OCI-LY1 (cell line): Measurements from ENCODE around the gene ERO1A.

Source experiments
- H2AFZ ChIP-seq: fragments of 200-600 bp; sonication (generic), shearing (Covaris generic); 2 replicates; pipeline ENCODE4 v1.6.0; 2014; ENCODE audit warnings: antibody characterized with exemption, mild to moderate bottlenecking, low read length
- H3F3A ChIP-seq: fragments of 200-600 bp; sonication (generic), shearing (Covaris generic); 2 replicates; pipeline ENCODE4 v1.6.0; 2014; ENCODE audit warnings: mild to moderate bottlenecking, antibody characterized with exemption, low read length, moderate library complexity; ENCODE audit not compliant: insufficient read depth
- H3K27ac ChIP-seq: fragments of 200-600 bp; sonication (generic); 2 replicates; pipeline ENCODE4 v1.5.1; 2014; ENCODE audit warnings: low read length, mixed run types, mild to moderate bottlenecking, low read depth; ENCODE audit not compliant: poor library complexity, severe bottlenecking
- H3K27me3 ChIP-seq: fragments of 200-600 bp; sonication (generic); 2 replicates; pipeline ENCODE4 v1.6.0; 2014; ENCODE audit warnings: antibody characterized with exemption, mild to moderate bottlenecking, low read length, moderate library complexity; ENCODE audit not compliant: insufficient read depth
- H3K36me3 ChIP-seq: fragments of 200-600 bp; sonication (generic); 2 replicates; pipeline ENCODE4 v1.6.1; 2014; ENCODE audit warnings: mild to moderate bottlenecking, antibody characterized with exemption, low read length, moderate library complexity, mixed read lengths; ENCODE audit not compliant: insufficient read depth
- H3K4me1 ChIP-seq: fragments of 200-600 bp; sonication (generic); 2 replicates; pipeline ENCODE4 v1.5.1; 2014; ENCODE audit warnings: mild to moderate bottlenecking, low read length, moderate library complexity; ENCODE audit not compliant: insufficient read depth, severe bottlenecking
- H3K4me2 ChIP-seq: fragments of 200-600 bp; sonication (generic), shearing (Covaris generic); 2 replicates; pipeline ENCODE4 v1.6.1; 2014; ENCODE audit warnings: low read length
- H3K4me3 ChIP-seq: fragments of 200-600 bp; sonication (generic); 2 replicates; pipeline ENCODE4 v1.5.1; 2014; ENCODE audit warnings: low read length, low read depth, mild to moderate bottlenecking, mixed read lengths; ENCODE audit not compliant: poor library complexity, severe bottlenecking
- H3K79me2 ChIP-seq: fragments of 200-600 bp; shearing (Covaris generic); 2 replicates; pipeline ENCODE4 v1.6.1; 2016; ENCODE audit warnings: mixed run types, low read length, mixed read lengths; ENCODE audit not compliant: insufficient read depth
- H3K9ac ChIP-seq: fragments of 200-600 bp; sonication (generic), shearing (Covaris generic); 2 replicates; pipeline ENCODE4 v1.6.1; 2014; ENCODE audit warnings: mild to moderate bottlenecking, low read length, mixed read lengths
- H3K9me2 ChIP-seq: fragments of 200-600 bp; sonication (generic), shearing (Covaris generic); 2 replicates; pipeline ENCODE4 v1.6.1; 2014; ENCODE audit warnings: low read depth, mild to moderate bottlenecking, low read length, mixed read lengths
- H3K9me3 ChIP-seq: fragments of 200-600 bp; shearing (Covaris generic); 2 replicates; pipeline ENCODE4 v1.6.1; 2014; ENCODE audit warnings: low read length, mixed read lengths
- H4K20me1 ChIP-seq: fragments of 200-600 bp; sonication (generic), shearing (Covaris generic); 2 replicates; pipeline ENCODE4 v1.6.0; 2016; ENCODE audit warnings: mild to moderate bottlenecking, low read length; ENCODE audit not compliant: insufficient read depth
- CTCF ChIP-seq: fragments of 200-600 bp; sonication (generic), shearing (Covaris generic); IDR thresholded peaks from 2 replicates; pipeline ENCODE4 v1.5.1; 2017; ENCODE audit warnings: mild to moderate bottlenecking, antibody characterized with exemption, low read length, moderate library complexity, mixed read lengths
- EZH2 ChIP-seq: fragments of 200-600 bp; sonication (generic), shearing (Covaris generic); IDR thresholded peaks from 2 replicates; pipeline ENCODE4 v1.8.0; 2017; ENCODE audit warnings: borderline replicate concordance, mixed run types, mild to moderate bottlenecking, antibody characterized with exemption, low read length, moderate library complexity, mixed read lengths

ERO1A gene

DNA sequence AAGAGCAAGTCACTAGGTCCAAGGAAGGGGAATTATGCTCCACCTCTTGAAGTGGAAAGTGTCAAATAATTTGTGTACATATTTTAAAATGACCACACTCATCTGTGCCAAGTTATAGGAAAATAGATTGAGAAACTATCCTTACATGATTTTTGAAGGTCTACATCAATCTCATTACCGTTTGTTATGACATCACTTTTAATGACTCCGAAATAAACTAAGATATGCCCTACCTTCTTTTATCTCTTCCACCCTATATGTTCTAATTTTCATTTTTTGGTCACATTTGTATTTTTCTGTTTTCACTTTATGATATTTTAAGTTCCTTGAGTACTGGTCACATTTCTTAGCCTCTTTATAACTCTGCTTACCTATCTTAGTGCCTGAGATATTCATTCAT lies 8.3 kb upstream of the ERO1A start:
- Histone ChIP-seq H3F3A (no peaks in the 10 kb centered on the region), H3K79me2 (peaks cover 16% of the 10 kb centered on the region), H3K9me2 (no peaks in the 10 kb centered on the region), H4K20me1 (no peaks in the 10 kb centered on the region), H3K9me3 (no peaks in the 10 kb centered on the region), H3K27ac (no peak overlapping the region), H3K27me3 (no peaks in the 10 kb centered on the region), H3K4me1 (peaks cover 23% of the 10 kb centered on the region), H3K9ac (no peak overlapping the region), H3K4me2 (no peak overlapping the region), H3K4me3 (no peak overlapping the region), H3K36me3 (peaks cover 11% of the 10 kb centered on the region; the same call in 1 of the 2 replicates), H2AFZ (no peak overlapping the region)
- TF ChIP-seq EZH2 (no peak), CTCF (no peak)

GRCh38 chr14:52703225-52703624 lies 7.9 kb upstream of the ERO1A start:
- H3K4me3 ChIP-seq: no peak overlapping the region
- no peaks in the 10 kb centered on the region for H3K9me2 ChIP-seq
- no peak overlapping the region for H2AFZ ChIP-seq
- H3K79me2 ChIP-seq: peaks cover 12% of the 10 kb centered on the region
- no peaks in the 10 kb centered on the region for H3F3A ChIP-seq
- H3K9me3 ChIP-seq: no peaks in the 10 kb centered on the region
- peaks cover 19% of the 10 kb centered on the region for H3K4me1 ChIP-seq
- H3K27me3 ChIP-seq: no peaks in the 10 kb centered on the region
- no peak overlapping the region for H3K9ac ChIP-seq
- TF ChIP-seq EZH2 (no peak), CTCF (no peak)
- peaks cover 7% of the 10 kb centered on the region; the same call in 1 of the 2 replicates for H3K36me3 ChIP-seq
- H4K20me1 ChIP-seq: no peaks in the 10 kb centered on the region
- no peak overlapping the region for H3K4me2 ChIP-seq
- H3K27ac ChIP-seq: no peak overlapping the region

GRCh38 chr14:52701223-52701622 lies 5.9 kb upstream of the ERO1A start:
- no peak overlapping the region for H3K4me2 ChIP-seq

More at GRCh38 chr14:52701223-52701622, 5.9 kb upstream of the ERO1A start:
- H3K9ac ChIP-seq: no peak overlapping the region
- H3K9me3 ChIP-seq: no peaks in the 10 kb centered on the region
- H4K20me1 ChIP-seq: no peaks in the 10 kb centered on the region
- H3K79me2 ChIP-seq: no peaks in the 10 kb centered on the region
- H3K9me2 ChIP-seq: no peaks in the 10 kb centered on the region
- H3K36me3 ChIP-seq: no peaks in the 10 kb centered on the region
- H2AFZ ChIP-seq: peak overlapping the region; percentile 63; the same call in 1 of the 2 replicates
- peaks cover 7% of the 10 kb centered on the region for H3K4me1 ChIP-seq
- no peak overlapping the region for H3K27ac ChIP-seq
- TF ChIP-seq CTCF: no peak
- TF ChIP-seq EZH2: no peak
- H3K27me3 ChIP-seq: no peaks in the 10 kb centered on the region
- no peaks in the 10 kb centered on the region for H3F3A ChIP-seq
- H3K4me3 ChIP-seq: no peak overlapping the region
